Endothelial cell (in vitro differentiated cells): ENCODE measurements around the gene LIPG. TPM values are rescaled to one million over a fixed set of nuclear protein-coding genes. Genes with fewer than 3 reads are reported as not detected.

Source experiments
- DNase-seq: peaks from one replicate; pipeline ENCODE4 v3.0.0; 2021; ENCODE audit warnings: low spot score
- H3K27ac Mint-ChIP-seq: one replicate; pipeline ENCODE4 v1.8.0; 2021; ENCODE audit warnings: mixed read lengths, inconsistent platforms; ENCODE audit not compliant: unreplicated experiment
- H3K27me3 Mint-ChIP-seq: one replicate; pipeline ENCODE4 v1.8.0; 2021; ENCODE audit warnings: mild to moderate bottlenecking, moderate library complexity, mixed read lengths, inconsistent platforms; ENCODE audit not compliant: unreplicated experiment
- H3K36me3 Mint-ChIP-seq: one replicate; pipeline ENCODE4 v1.8.0; 2021; ENCODE audit warnings: mild to moderate bottlenecking, low read depth, mixed read lengths, inconsistent platforms; ENCODE audit not compliant: unreplicated experiment
- H3K4me1 Mint-ChIP-seq: one replicate; pipeline ENCODE4 v1.8.0; 2021; ENCODE audit warnings: mild to moderate bottlenecking, mixed read lengths, inconsistent platforms; ENCODE audit not compliant: unreplicated experiment
- H3K4me3 Mint-ChIP-seq: one replicate; pipeline ENCODE4 v1.8.0; 2021; ENCODE audit warnings: mild to moderate bottlenecking, mixed read lengths, inconsistent platforms; ENCODE audit not compliant: unreplicated experiment
- H3K9me3 Mint-ChIP-seq: one replicate; pipeline ENCODE4 v1.8.0; 2021; ENCODE audit warnings: mixed read lengths, inconsistent platforms; ENCODE audit not compliant: unreplicated experiment
- CTCF ChIP-seq: fragments of 200-600 bp; sonication (generic); IDR thresholded peaks from one replicate; pipeline ENCODE4 v1.5.0; 2021; ENCODE audit warnings: antibody characterized with exemption; ENCODE audit not compliant: unreplicated experiment
- total RNA-seq: library from RNA; stranded (reverse); fragmentation: NEBNext Ultra II Directional; extraction: Animal tissue kit (Norgen Biotek cat#: 25700); gene quantifications from one replicate; pipeline ENCODE4 v1.2.1, GENCODE V29; 2021; ENCODE audit not compliant: unreplicated experiment

The LIPG gene
- total RNA-seq, 1 donor from 2014 or later: 19.6 TPM

DNA sequence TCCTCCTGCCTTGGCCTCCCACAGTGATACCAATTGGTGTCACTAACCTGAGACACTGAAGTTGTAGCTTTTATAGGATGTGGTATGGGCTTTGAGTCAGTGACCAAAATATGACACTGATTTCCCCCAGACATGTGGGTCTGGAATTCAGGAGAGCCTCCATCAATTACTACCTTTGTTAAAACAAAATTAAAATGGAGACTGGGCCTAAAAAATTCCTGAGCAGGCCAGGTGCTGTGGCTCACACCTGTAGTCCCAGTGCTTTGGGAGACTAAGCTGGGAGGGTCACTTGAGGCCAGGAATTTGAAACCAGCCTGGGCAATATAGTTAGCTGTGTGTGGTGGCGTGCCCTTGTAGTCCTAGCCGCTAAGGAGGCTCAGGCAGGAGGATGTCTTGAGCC is 36.9 kb upstream of the LIPG start:
- Mint-ChIP-seq H3K9me3 (no peaks in the 10 kb centered on the region), H3K27me3 (peaks cover 1% of the 10 kb centered on the region), H3K36me3 (no peaks in the 10 kb centered on the region), H3K4me3 (no peak overlapping the region), H3K27ac (no peak overlapping the region), H3K4me1 (peaks cover 8% of the 10 kb centered on the region)
- DNase-seq: no peak
- no peak for TF ChIP-seq CTCF

DNA sequence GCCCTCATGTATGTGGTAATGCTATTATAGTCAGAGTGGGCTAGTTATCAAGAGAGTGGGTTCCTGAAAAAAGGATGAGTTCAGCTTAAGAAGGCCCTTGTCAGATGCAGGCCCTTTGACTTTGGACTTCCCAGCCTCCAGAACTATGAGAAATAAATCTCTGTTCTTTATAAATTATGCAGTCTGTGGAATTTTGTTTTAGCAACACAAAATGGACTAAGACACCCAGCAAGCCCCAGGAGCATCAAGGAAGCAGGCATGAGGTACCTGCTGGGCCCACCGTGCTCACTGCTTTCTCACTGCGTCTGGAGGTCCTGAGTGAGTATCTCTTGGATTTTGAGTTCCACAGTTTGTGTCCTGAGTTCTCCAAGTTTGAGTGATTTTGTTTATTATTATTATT is 35.9 kb upstream of the LIPG start:
- H3K36me3 Mint-ChIP-seq: no peaks in the 10 kb centered on the region

GRCh38 chr18:49527631-49528327 is 34.1 kb upstream of the LIPG start:
- Mint-ChIP-seq H3K36me3 (no peaks in the 10 kb centered on the region), H3K9me3 (no peaks in the 10 kb centered on the region), H3K27ac (no peak overlapping the region), H3K4me1 (peaks cover 5% of the 10 kb centered on the region), H3K27me3 (peaks cover 1% of the 10 kb centered on the region), H3K4me3 (no peak overlapping the region)
- no peak for DNase-seq
- no peak for TF ChIP-seq CTCF

More for the DNA sequence above, 35.9 kb upstream of the LIPG start:
- TF ChIP-seq CTCF: no peak
- H3K4me1 Mint-ChIP-seq: peaks cover 5% of the 10 kb centered on the region
- H3K4me3 Mint-ChIP-seq: no peak overlapping the region
- no peak for DNase-seq
- no peaks in the 10 kb centered on the region for H3K9me3 Mint-ChIP-seq
- no peak overlapping the region for H3K27ac Mint-ChIP-seq
- peaks cover 1% of the 10 kb centered on the region for H3K27me3 Mint-ChIP-seq

GRCh38 chr18:49529596-49529995 is 32.3 kb upstream of the LIPG start:
- no peak for DNase-seq
- H3K36me3 Mint-ChIP-seq: no peaks in the 10 kb centered on the region

More at GRCh38 chr18:49529596-49529995, 32.3 kb upstream of the LIPG start:
- Mint-ChIP-seq H3K4me1 (no peaks in the 10 kb centered on the region), H3K27me3 (no peaks in the 10 kb centered on the region), H3K9me3 (no peaks in the 10 kb centered on the region), H3K4me3 (no peak overlapping the region), H3K27ac (no peak overlapping the region)
- TF ChIP-seq CTCF: no peak
